ENCODE measurements around the gene BICC1.
"Not testable (repeated sequence)": the region's sequence is repeated elsewhere in the genome, so short reads cannot be mapped to it uniquely, and the experiment has no call there.

Gene BICC1

DNA sequence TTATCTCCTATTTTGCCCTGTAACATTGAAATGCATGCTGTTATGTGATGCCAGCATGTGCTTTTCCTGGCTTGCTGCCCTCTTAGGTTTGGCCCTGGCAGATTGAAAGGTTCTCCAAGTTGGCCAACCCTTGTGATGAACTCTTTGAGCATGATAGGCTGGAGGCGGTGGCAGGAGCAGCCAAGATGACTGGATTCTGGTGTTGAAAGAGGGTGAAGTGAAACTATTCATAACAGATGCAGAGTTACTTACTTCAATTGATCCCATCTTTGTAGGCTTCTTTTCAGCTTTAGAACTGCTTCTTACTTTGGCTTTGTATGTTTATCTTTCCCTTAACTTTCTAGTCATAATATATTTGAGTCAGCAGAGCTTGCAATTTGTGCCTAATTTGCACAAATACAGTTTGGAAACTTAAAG lies 57.6 kb downstream of the BICC1 start:
- DNase-seq, result no peak

DNA sequence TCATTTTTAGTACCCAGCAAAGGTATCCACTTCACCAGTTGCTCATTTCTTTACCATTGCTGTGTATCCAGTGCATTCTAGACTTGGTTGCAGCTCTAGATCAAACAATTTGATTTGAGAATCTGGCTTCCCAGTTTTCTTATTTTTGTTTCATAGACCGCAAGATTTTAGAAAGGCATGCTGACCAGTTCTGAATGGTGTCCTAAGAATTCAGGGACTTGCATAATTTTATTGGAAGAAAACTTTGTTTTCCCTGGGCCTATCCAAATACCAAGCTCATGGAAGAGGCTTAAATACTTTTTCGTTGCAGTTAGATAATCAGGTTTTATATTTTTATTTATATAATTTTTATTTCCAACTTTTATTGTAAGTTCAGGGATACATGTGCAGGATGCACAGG lies 58.3 kb downstream of the BICC1 start:
- DNase-seq, result no peak

DNA sequence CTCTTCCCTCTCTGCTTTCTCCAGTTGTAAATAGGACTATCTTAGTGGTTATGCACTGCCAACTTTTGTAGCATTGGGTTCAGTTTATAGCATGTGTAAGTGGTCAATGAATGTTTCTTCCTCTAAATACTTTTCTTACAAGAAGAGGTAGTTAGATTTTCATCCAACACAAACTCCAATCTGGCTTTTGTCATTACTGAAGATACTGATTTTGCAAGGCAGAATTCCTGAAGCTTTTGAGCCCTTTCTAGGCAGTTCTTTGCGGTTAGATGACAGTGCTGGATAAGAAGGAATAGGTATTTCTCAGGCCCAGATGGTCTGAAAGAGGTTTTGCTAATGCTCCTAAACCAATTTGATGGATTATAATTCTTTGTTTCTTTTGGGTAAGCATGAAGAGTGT lies 60.5 kb downstream of the BICC1 start:
- DNase-seq, result no peak

DNA sequence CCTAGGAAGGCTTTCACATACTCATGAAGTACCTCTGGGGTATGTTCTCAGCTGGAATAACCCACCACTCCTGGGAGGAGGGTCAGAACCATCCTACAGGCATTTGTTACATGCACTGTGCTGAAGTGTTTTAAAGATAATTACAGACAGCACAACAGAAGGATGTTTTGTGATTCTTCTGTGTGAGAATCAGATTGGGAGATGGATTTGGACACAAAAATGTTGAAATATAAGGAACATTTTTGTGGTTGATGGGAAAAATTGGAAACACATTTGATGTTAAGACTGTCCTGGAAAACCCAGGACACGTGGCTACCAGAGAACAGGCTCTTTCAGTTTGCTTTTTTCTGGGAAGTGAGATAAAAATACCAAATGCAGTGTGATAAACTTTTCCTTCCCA lies 61.4 kb downstream of the BICC1 start:
- no peak for DNase-seq

DNA sequence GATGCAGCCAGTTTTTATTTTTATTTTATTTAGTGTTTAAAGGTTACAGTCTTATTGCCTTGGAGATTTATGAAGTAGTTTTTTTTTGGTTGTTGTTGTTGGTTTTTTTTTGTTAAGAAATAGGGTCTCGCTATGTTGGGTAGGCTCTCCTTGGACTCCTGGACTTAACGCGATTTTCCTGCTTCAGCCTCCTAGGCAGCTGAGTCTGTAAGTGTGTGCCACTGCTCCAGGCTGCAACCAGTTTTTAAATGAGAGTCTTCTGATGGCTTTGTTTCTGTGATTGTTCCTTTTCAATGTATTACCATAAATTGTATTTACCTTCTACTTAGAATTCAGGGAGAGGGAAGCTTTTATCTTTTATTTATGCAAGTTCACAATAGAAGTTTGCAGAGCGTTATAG lies 62.8 kb downstream of the BICC1 start:
- DNase-seq, result no peak

DNA sequence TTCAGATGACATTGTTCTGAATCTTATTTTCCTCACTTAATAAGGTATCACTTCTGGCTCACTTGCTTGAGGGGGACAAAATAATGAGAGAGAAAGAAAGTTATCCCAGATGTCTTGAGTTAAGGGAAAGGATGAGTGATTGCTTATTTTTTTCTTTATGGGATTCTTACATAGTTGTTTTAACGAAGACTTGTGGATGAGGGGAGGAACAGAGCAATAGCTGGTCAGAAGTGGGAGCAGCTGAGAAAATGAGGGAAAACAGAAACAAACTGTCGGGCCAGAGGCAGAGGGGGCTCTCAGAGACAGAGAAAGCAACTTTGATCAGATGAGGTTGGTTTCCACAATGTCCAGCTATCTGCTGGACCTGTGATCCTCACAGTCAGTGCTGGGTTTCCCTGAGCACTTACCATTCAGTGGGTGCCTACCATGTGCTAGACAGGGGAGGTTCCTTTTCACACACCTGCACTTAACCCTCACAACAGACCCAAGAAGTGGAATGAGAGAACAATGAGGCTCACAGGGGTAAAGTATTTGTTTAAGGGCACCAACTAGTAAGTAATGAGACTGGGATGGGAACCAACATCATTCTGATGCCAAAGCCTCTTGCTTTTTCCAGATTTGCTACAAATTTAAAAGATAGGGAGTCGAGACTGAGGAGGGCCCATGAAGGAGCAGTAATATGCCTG lies 64.2 kb downstream of the BICC1 start:
- DNase-seq, result no peak

DNA sequence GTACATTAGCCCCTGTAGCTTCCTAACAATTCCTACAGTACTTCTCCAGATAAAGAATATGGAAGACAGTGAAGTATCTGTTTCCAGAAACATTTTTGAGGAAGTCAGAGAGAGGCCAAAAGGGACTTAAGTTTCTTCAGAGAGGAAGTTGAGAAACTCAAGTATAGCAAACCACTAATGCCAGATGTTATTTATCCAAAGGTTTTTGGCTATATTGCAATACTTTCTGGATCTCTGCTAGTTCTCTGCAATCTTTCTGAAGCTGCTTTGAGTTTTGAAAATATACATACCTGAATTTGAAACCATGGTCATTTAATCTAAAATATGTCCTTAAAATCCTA lies 64.7 kb downstream of the BICC1 start:
- no peak for DNase-seq

DNA sequence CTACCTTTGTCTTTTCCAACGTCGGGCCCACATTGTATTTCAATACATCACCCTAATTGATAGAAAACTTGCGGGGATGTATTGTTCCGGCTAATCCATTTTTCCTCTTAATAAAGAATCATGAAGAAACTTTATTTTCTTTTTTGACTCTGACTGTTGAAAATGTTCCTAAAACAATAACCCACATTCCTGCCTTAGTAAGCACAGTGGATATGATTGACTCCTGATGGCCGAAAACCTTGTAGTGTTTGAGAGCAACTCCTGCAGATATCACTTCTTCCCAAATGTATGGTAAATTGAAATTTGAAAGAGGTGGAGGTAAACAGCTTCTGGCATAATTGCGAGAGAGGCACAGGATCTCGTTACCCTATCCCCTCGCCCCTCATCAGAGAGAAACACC lies 65.7 kb downstream of the BICC1 start:
- DNase-seq, result no peak

DNA sequence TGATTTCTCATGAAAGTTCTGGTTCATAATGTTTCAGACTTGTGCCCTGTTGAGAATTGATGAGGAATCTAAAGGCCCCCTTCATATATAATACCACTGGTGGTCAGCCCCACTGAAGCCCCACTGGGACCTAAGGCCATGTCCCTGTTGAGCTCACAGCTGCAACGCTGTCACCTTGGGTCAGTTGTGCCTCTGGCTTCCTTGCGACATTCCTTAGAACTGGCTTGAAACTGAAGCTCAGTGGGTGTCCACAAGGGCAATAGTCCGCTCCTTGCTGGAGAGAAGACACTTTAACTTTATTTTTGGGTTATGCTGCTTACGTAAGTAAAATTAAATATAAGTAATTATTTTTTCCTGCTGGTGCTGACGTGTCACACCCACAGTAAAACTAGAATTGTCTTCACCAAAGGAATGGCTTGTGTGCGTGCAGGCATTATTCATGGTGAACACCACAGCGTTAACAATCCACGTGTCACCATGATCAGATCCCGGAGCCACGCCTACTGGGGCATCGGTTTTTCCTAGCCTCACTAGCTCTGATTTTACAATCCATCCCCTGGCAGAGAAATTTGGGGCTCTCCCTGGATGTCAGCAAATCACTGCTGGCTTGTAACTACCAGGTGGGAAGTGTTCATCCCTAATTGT lies 66.5 kb downstream of the BICC1 start:
- DNase-seq, result no peak

DNA sequence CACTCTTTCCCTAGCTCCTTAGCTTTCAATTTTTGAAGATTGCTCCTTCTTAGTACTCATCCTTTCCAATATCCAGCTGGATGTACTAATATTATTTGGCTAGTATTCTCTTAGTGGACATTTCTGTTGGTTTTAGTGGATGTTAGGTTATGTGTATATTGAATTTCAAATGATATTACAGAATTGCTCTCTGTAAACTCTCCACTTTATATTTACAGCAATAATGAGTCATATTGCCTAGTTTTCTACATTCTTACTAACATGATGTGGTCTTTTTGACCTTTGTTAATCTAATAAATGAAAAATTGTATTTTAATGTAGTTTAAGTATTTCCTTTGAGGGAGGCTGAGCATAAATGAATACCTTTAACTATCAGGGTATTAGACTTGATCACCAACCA lies 69.4 kb downstream of the BICC1 start:
- DNase-seq, result no peak

DNA sequence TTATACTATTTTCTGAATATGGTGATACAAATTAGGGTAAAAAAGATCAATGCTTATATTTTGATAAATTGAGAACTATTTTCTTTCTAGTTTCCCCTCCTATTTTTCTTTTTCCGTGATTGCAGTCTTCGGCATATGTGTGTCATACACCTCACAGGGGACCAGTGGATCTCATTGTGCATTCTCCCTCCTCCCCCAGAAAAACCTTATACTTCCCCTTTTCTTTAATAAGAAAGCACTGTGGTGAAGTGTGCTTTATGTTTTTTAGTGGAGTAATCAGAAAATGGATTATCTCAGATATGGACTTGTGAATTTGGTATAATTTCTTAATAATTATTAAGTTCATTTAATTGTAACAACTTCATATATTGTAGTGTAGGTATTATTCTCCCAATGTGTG lies 72.8 kb downstream of the BICC1 start:
- DNase-seq, result no peak

DNA sequence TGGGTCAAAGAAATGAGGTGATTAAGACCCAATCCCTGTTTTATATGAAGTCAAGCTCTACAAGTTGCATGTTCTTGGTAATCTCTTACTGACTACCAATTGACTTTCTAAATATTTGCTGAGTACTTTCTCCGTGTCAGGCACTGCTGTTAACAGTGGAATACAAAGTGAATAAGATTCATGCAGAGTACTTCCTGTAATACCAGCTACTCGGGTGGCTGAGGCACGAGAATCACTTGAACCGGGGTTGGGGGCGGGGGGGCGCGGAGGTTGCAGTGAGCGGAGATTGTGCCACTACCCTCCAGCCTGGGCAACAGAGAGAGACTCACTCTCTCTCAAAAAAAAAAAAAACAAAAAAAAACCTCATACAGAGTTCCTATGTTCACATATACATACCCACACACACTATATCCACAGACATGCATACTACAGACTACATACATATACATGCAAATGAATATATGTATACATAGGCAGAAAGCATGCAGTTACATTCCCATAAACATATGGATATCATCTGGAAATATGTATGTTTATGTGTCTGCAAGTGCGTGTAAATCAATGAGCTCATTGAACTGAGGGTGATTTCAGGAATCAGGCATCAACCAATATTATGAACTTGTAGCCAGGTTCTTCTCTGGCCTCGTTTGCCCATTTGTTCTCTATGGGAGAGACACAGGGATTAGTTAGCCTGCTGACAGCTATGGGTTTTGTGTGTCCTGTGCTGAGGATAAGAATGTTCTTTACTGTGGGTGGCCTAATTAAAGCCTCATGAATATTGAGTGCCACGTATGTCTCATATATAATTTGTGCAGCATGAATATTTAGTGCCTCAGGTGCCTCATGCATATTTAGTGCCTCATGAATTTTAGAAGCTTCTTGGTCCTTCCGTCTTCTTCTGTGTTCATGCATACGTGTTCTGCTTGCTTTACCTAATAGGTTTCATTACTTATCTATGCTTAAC lies 73.9 kb downstream of the BICC1 start:
- no peak for DNase-seq

DNA sequence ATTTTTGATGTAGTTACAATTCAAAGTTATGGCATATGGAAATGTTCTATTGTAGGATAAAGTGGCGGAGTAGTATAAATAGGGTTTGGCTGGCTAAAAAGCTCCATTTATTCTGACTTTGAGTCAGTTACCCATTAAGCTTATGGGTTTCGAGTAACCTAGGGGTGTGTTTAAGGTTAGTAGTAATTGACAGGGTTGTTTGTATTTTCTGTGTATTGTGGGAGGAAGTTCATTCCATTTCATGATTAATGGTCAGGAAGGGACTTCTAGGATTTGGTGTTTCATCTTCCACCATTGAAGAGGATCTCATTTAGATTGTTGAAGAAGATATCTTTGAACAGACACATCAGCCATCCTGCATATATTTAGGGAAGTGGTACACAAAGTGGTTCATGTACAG lies 75.0 kb downstream of the BICC1 start:
- DNase-seq, result no peak

DNA sequence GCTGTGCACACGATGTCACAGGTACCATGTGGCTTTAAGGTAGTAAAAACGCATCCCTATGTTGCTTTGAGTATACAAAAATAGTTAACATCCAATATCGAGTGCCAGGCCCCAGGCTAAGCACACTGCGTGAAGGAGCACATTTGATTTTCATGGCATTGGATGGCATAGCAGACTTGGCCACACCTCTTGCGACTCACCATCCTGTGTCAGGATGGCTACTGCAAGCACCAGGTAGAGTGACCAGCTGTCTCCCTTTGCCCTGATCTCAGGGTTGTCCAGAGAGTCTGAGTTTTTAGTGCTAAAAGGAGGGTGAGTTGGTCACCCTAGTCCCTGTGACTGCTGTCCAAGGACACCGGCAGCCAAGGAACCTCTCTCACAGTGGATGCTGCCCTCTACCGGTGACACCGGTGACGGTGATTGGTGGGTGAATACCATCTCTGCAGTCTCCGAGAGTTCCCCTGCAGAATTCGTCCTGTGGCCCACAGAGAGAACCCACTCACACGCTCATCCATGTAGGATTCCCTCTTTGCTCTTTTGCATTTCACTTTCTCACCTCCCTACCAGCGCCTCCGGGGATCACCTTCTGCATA lies 76.1 kb downstream of the BICC1 start:
- no peak for DNase-seq

DNA sequence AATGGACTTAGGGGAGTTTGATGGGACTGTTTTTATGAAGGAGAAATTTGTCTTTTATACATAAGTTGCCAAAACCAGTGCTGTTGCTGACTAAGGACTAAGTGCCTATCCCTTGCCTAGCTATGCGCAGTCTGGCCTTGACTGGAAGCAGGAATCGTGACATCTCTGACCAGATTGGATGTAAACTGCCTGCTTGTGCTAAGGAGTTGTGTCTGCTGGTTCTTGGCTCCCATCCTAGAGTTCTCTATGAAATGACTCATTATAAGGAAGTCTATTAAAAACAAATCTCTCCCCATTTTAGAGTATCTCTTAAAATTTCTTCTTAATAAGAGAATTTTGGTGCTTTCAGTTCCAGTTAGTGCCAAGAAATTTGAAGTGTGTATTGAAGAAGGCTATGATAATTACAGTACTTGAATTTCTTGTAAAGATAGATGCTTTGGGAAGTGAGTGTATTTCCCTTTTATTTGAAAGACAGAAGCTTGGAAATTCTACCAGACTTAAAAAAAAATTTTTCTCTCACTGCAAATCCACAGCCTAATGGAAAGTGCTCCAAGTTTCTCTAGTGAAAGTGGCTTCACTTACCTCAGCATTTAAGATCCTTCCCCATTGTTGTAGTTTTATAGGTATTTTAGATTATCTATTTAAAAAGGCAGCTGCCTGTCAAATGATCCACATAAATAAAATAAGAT lies 77.6 kb downstream of the BICC1 start:
- no peak for DNase-seq

DNA sequence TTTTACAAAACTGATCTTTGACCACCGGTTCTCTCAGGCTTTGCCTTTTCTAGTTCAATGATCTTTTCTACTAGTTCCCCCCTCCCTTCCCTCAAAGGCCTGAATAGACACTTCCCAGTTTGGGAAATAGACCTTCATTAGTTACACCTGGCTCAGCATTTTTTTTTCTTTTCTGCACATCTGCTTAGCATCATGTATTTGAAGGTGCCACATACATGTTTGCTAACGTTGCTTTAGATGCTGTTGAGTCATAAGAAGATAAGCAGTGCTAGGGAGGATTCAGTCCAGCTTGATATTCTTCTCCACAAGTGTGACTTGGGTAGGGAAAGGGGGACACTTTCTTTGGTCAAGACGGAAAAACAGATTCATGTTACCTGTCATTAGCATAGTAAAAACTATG lies 78.3 kb downstream of the BICC1 start:
- DNase-seq, result no peak

DNA sequence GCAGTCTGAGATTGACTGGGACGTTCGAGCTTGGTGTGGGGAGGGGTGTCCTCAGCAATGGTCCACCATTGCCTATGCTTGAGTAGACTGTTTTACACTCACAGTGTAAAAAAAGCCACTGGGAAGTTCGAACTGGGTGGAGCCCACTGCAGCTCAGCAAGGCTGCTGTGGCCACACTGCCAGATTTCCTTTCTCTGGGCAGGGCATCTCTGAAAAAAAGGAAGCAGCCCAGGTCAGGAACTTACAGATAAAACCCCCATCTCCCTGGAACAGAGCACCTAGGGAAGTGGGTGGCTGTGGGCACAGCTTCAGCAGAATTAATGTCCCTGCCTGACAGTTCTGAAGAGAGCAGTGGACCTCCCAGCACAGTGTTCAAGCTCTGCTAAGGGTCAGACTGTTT lies 80.3 kb downstream of the BICC1 start:
- no peak for DNase-seq

DNA sequence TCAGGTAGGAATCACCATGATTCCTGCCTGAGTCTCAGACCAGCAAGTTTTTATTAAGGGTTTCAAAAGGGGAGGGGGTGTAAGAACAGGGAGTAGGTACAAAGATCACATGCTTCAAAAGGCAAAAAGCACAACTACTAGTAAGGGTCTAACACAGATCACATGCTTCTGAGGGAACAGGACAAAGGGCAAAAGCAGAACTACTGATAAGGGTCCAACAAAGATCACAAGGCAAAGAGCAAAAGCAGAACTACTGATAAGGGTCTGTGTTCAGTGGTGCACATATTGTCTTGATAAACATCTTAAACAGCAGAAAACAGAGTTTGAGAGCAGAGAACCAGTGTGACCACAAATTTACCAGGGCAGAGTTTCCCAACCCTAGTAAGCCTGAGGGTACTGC lies 84.5 kb downstream of the BICC1 start:
- DNase-seq, result not testable (repeated sequence)

DNA sequence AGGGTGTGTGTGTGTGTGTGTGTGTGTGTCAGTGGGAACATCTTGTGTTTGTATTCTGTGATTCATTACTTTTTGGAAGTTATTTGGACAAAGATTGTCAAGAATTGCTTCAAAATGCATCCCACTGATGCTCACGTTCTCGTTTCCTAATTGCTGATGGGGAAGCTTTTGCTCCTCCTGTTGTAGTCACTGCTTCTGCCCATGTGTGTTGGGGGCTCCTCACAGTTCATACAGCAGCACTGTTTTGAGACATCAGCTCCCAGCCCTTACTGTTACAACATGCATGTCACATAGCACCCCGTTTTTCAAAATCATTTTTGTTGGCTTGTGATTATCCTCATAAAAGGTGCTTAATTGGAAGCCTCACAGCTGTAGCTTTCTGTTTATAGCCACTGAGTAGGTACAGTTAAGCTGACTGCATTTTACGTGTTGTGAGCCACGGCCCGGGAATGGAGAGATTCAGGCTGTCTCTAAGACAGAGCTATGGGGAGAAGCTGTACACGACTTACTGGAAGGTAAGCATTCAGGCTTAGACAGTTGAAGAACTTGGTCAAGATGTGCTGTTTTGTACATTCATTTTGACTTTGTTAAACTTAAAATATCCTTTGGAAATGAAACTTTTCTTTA lies 87.4 kb downstream of the BICC1 start:
- DNase-seq, result no peak

DNA sequence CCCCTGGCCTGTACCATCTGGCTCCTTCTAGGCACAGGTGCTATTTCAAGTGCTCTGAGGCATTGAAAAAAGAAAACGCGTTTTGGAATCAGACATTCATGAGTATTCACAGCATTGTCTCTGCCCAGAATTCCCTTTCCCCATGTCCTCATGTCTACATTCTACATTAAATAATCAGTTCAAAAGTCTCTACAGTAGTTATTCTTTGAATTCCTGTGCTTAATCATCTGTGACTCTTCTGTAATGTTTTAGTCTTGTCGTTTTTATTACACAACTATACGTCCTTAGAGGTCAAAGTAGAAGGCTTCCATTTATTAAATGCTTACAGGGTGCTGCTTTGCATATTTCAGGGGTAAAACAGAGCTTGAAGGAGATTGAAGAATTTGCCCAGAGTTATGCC lies 95.7 kb downstream of the BICC1 start:
- no peak for DNase-seq

DNA sequence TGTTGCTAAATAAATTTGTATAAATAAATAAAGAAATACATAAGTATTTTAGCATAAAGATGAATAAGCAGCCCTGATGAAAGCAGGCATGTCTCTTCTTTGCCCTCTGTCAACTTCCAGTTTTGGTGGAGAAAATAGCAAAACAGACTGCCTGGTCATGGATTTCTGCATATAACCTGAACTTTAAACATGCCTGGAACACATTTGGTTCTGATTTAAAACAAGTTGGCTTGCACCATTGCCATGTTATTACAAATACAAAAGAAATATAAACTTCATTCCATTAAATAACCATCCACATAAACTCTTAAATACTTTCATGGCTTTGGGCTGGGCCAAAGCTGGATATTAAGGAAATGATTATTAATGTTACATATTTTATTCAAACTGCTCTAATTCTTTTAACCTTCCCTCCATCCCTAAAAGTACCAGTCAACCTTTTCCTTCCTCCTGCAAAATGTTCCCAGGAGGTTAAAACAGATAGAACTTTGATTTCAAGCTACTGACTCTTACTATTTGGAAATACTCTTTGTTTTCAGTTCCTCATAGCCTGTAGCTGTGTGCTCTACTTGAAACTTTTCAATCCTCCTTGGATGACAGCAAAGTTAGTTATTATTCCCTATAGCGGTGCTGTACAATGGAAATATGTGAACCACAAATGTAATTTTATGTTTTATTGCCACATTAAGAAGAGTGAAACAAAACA lies 96.3 kb downstream of the BICC1 start:
- DNase-seq, result no peak

Measured in activated T-cell treated with anti-CD3 and anti-CD28 coated beads, Interleukin-2, amount 50 U/mL, for 1 hour (primary cell).